Measurements from ENCODE around the gene PLA2G2C. TPM values are rescaled to one million over a fixed set of nuclear protein-coding genes. Genes with fewer than 3 reads are reported as not detected.

The PLA2G2C gene
- total RNA-seq, 4 donors from 2014 or later, result 0.33 to 0.42 (median 0.40) TPM; not detected in 1

GRCh38 chr1:20124456-20125057 is 61.8 kb downstream of the PLA2G2C start:
- no peak overlapping the region for H3K4me3 ChIP-seq
- peaks cover 0 to 2% (median 0%) of the 10 kb centered on the region in 4 donors for H3K27me3 ChIP-seq
- no peak overlapping the region for H3K27ac ChIP-seq (replicated peaks in 1 of 4)
- H3K4me1 ChIP-seq, result peaks cover 6 to 13% (median 11%) of the 10 kb centered on the region in 4 donors
- WGBS, result 49% methylated on average over 7 of the region's 7 CpGs
- intact Hi-C loops (cut with DNase I), result no loop called here
- TF ChIP-seq CTCF (IDR thresholded peaks at IDR 0.05), result no peak
- TF ChIP-seq POLR2AphosphoS5 (IDR thresholded peaks at IDR 0.05), result peak in 1 of 2 donors; percentile 9
- H3K36me3 ChIP-seq, result no peaks in the 10 kb centered on the region
- peaks cover 0 to under 1% (median 0%) of the 10 kb centered on the region in 4 donors for H3K9me3 ChIP-seq
- DNase-seq (ENCODE audit: extremely low spot score), result no peak

- TF ChIP-seq EP300 (IDR thresholded peaks at IDR 0.05) (no peak), POLR2A (IDR thresholded peaks at IDR 0.05; ENCODE audit: low read depth) (no peak), CTCF (IDR thresholded peaks at IDR 0.05) (no peak), POLR2AphosphoS5 (IDR thresholded peaks at IDR 0.05) (no peak)
- Histone ChIP-seq H3K4me1 (peaks cover 6 to 13% (median 11%) of the 10 kb centered on the region in 4 donors), H3K27me3 (peaks cover 0 to 8% (median 0%) of the 10 kb centered on the region in 4 donors), H3K36me3 (no peaks in the 10 kb centered on the region), H3K27ac (replicated peaks in 1 of 4) (no peak overlapping the region), H3K4me3 (no peak overlapping the region), H3K9me3 (no peaks in the 10 kb centered on the region)
- WGBS, result 79% methylated on average over 10 of the region's 10 CpGs
- intact Hi-C loops (cut with DNase I), result no loop called here
- DNase-seq (ENCODE audit: extremely low spot score), result no peak
Observed at GRCh38 chr1:20123722-20124455, 62.4 kb downstream of the PLA2G2C start.

- Histone ChIP-seq H3K36me3 (no peaks in the 10 kb centered on the region), H3K4me1 (peaks cover 6 to 13% (median 11%) of the 10 kb centered on the region in 4 donors), H3K9me3 (no peaks in the 10 kb centered on the region), H3K27me3 (peaks cover 0 to 9% (median 0%) of the 10 kb centered on the region in 4 donors), H3K4me3 (no peak overlapping the region), H3K27ac (replicated peaks in 1 of 4) (no peak overlapping the region)
- TF ChIP-seq POLR2A (IDR thresholded peaks at IDR 0.05; ENCODE audit: low read depth) (no peak), CTCF (IDR thresholded peaks at IDR 0.05) (no peak)
- intact Hi-C loops (cut with DNase I), result no loop called here
- no peak for DNase-seq (ENCODE audit: extremely low spot score)
- WGBS, result 82% methylated on average over 4 of the region's 4 CpGs
Observed at GRCh38 chr1:20120796-20121195, 65.5 kb downstream of the PLA2G2C start.

- Histone ChIP-seq H3K27ac (replicated peaks in 1 of 4) (no peak within 1 kb of the TSS), H3K36me3 (no peaks in the 10 kb centered on the region), H3K9me3 (no peaks in the 10 kb centered on the region), H3K4me3 (no peak within 1 kb of the TSS), H3K4me1 (peaks cover 2 to 8% (median 6%) of the 10 kb centered on the region in 4 donors), H3K27me3 (peaks cover 0 to 17% (median 0%) of the 10 kb centered on the region in 4 donors)
- intact Hi-C loops (cut with DNase I), result no loop called here
- no peak for DNase-seq (ENCODE audit: extremely low spot score)
- TF ChIP-seq EP300 (IDR thresholded peaks at IDR 0.05) (no peak), POLR2AphosphoS5 (IDR thresholded peaks at IDR 0.05) (no peak), POLR2A (IDR thresholded peaks at IDR 0.05; ENCODE audit: low read depth) (no peak), CTCF (IDR thresholded peaks at IDR 0.05) (no peak)
- WGBS, result 100% methylated on average over 1 of the region's 2 CpGs
Observed at GRCh38 chr1:20119347-20119746, 67.0 kb downstream of the PLA2G2C start, which contains the start of gene PLA2G2D. TSS of gene PLA2G2D (minus strand) at chr1:20119536. CDS start at chr1:20119498, 38 bp downstream.
